ENCODE results near the gene KLHL40. TPM values are rescaled to one million over a fixed set of nuclear protein-coding genes. Genes with fewer than 3 reads are reported as not detected.

The KLHL40 gene
- total and polyA plus RNA-seq, 9 of the 15 experiments (the other 6 are each of a cell fraction or from before 2014, with no cell fraction given): not detected

GRCh38 chr3:42712344-42712648 lies 27.0 kb downstream of the KLHL40 start (continued):
- TF ChIP-seq ZBTB49 (CRISPR knock-in tag; IDR thresholded peaks at IDR 0.05; ENCODE audit: borderline replicate concordance): no peak
- no peak for TF ChIP-seq SMARCB1 (IDR thresholded peaks at IDR 0.05; ENCODE audit: insufficient read length, low read depth)
- no peak for TF ChIP-seq E2F6 (IDR thresholded peaks at IDR 0.05; ENCODE audit: borderline replicate concordance in 1 of 2, extremely low read depth in 1 of 2, insufficient read depth in 1 of 2, insufficient read length in 1 of 2, low read depth in 1 of 2, low read length in 1 of 2, poor library complexity in 1 of 2, severe bottlenecking in 1 of 2)
- no peak for TF ChIP-seq WHSC1 (IDR thresholded peaks at IDR 0.05; ENCODE audit: low read length)

GRCh38 chr3:42712688-42713372 lies 27.5 kb downstream of the KLHL40 start:
- Histone ChIP-seq H4K20me1 (replicated peaks; ENCODE audit: control insufficient read depth, insufficient read depth, low read length) (no peaks in the 10 kb centered on the region; the same call in 1 of the 2 replicates), H3K4me3 (no peak overlapping the region), H3K4me2 (ENCODE audit: insufficient read depth, low read length) (no peak overlapping the region), H3K9me1 (ENCODE audit: control insufficient read depth, insufficient read depth, low read length) (no peaks in the 10 kb centered on the region), H3K4me1 (replicated peaks in 1 of 2; ENCODE audit: control insufficient read depth in 2 of 2, insufficient read depth in 2 of 2, low read length in 2 of 2) (no peaks in the 10 kb centered on the region), H2AFZ (ENCODE audit: low read depth, low read length) (no peak overlapping the region), H3K79me2 (ENCODE audit: control insufficient read depth, insufficient read depth, low read length) (no peaks in the 10 kb centered on the region), H3K27me3 (ENCODE audit: control insufficient read depth in 2 of 2, insufficient read depth in 2 of 2, low read length in 2 of 2) (peaks cover 42 to 64% of the 10 kb centered on the region in 2 experiments), H3K9me3 (replicated peaks; ENCODE audit: control insufficient read depth, insufficient read depth, low read depth, low read length) (no peaks in the 10 kb centered on the region), H3K27ac (ENCODE audit: extremely low read depth, low read depth, low read length) (no peak overlapping the region), H3K9ac (ENCODE audit: insufficient read depth in 1 of 2, low read depth in 2 of 2, low read length in 2 of 2) (peak overlapping the region in 1 of 2 experiments; percentile 29; a peak in 1 of 4 replicates), H3K36me3 (ENCODE audit: control insufficient read depth, insufficient read depth, low read length) (no peaks in the 10 kb centered on the region)
- ChIA-PET CTCF (ENCODE audit: low intra/inter-chr PET ratio) (no interaction called here), POLR2A (interaction anchor here (1.0 to 2.1 kb wide), 3 partner anchors 9 to 58 kb away, joined by 3 to 4 read pairs (median 3); no protein-coding TSS in a partner anchor)
- intact Hi-C loops (cut with micrococcal nuclease): no loop called here
- ATAC-seq: no peak; the same call in 2 of the 3 replicates
- no peak for TF ChIP-seq ZNF785 (CRISPR knock-in tag; IDR thresholded peaks at IDR 0.05)
- TF ChIP-seq NBN (IDR thresholded peaks at IDR 0.05; ENCODE audit: low read depth): no peak
- no peak for TF ChIP-seq ZFPM2 (CRISPR knock-in tag; IDR thresholded peaks at IDR 0.05)
- BruUV-seq (replicated peaks): no TSS peak
- 0% methylated on average over 5 of the region's 5 CpGs for WGBS (ENCODE audit: insufficient coverage, low coverage, missing lambda C conversion rate)
- in situ Hi-C loops (cut with MboI): no loop called here
- DNase-seq (ENCODE audit: extremely low read depth in 1 of 4, low spot score in 3 of 4): no peak
- no peak for FAIRE-seq
